Parathyroid adenoma (tissue), 2 donors: ENCODE data around the gene CLCN6.

Source experiments
- H2AFZ ChIP-seq: fragments of 300-600 bp; sonication (generic); one replicate; pipeline ENCODE4 v1.7.0; 2017; ENCODE audit warnings: antibody characterized with exemption, mild to moderate bottlenecking
- H3K27ac ChIP-seq: fragments of 300-600 bp; sonication (generic); one replicate; pipeline ENCODE4 v1.7.0; 2017
- H3K27me3 ChIP-seq: fragments of 300-600 bp; sonication (generic); one replicate; pipeline ENCODE4 v1.7.0; 2017; ENCODE audit warnings: low read length; ENCODE audit not compliant: control insufficient read depth, insufficient read depth
- H3K36me3 ChIP-seq: fragments of 300-600 bp; sonication (generic); one replicate; pipeline ENCODE4 v1.7.0; 2017; ENCODE audit warnings: low read length; ENCODE audit not compliant: control insufficient read depth, insufficient read depth
- H3K4me1 ChIP-seq: fragments of 300-600 bp; sonication (generic); one replicate; pipeline ENCODE4 v1.7.0; 2017; ENCODE audit warnings: control low read depth
- H3K4me2 ChIP-seq: fragments of 300-600 bp; sonication (generic); one replicate; pipeline ENCODE4 v1.7.0; 2017; ENCODE audit warnings: low read length
- H3K4me3 ChIP-seq: fragments of 300-600 bp; sonication (generic); one replicate; pipeline ENCODE4 v1.7.0; 2017; ENCODE audit warnings: low read depth, low read length
- H3K79me2 ChIP-seq: fragments of 300-600 bp; sonication (generic); one replicate; pipeline ENCODE4 v1.7.0; 2017; ENCODE audit warnings: control low read depth
- H3K9ac ChIP-seq: fragments of 300-600 bp; sonication (generic); one replicate; pipeline ENCODE4 v1.7.0; 2017; ENCODE audit warnings: mild to moderate bottlenecking
- H3K9me3 ChIP-seq: fragments of 300-600 bp; sonication (generic); one replicate; pipeline ENCODE4 v1.7.0; 2017; ENCODE audit warnings: low read length; ENCODE audit not compliant: control insufficient read depth
- CTCF ChIP-seq: fragments of 300-600 bp; sonication (generic); IDR thresholded peaks from one replicate; pipeline ENCODE4 v1.7.0; 2017; ENCODE audit warnings: antibody characterized with exemption, mild to moderate bottlenecking
- donor health status: primary hyperparathyroidism.

Gene CLCN6

GRCh38 chr1:11878081-11878890 is 72.3 kb downstream of the CLCN6 start:
- no peak overlapping the region for H2AFZ ChIP-seq
- H3K4me3 ChIP-seq = no peak overlapping the region
- no peak overlapping the region for H3K27ac ChIP-seq
- no peak for TF ChIP-seq CTCF
- H3K9me3 ChIP-seq = no peaks in the 10 kb centered on the region
- H3K9ac ChIP-seq = no peak overlapping the region
- H3K36me3 ChIP-seq = no peaks in the 10 kb centered on the region
- no peaks in the 10 kb centered on the region for H3K27me3 ChIP-seq
- no peak overlapping the region for H3K4me2 ChIP-seq
- H3K79me2 ChIP-seq = no peaks in the 10 kb centered on the region
- H3K4me1 ChIP-seq = peaks cover 17% of the 10 kb centered on the region

- H3K9ac ChIP-seq = no peak overlapping the region
- TF ChIP-seq CTCF = no peak
- H3K4me3 ChIP-seq = no peak overlapping the region
- H3K36me3 ChIP-seq = no peaks in the 10 kb centered on the region
- no peaks in the 10 kb centered on the region for H3K9me3 ChIP-seq
- H3K79me2 ChIP-seq = no peaks in the 10 kb centered on the region
- no peaks in the 10 kb centered on the region for H3K27me3 ChIP-seq
- no peak overlapping the region for H3K27ac ChIP-seq
- H2AFZ ChIP-seq = no peak overlapping the region
- peaks cover 13% of the 10 kb centered on the region for H3K4me1 ChIP-seq
- H3K4me2 ChIP-seq = no peak overlapping the region
Measured at GRCh38 chr1:11878891-11879190, 72.8 kb downstream of the CLCN6 start.

GRCh38 chr1:11879311-11880180 is 73.6 kb downstream of the CLCN6 start:
- no peaks in the 10 kb centered on the region for H3K9me3 ChIP-seq
- H3K4me1 ChIP-seq = peaks cover 6% of the 10 kb centered on the region
- H3K27me3 ChIP-seq = no peaks in the 10 kb centered on the region
- H3K36me3 ChIP-seq = no peaks in the 10 kb centered on the region
- H2AFZ ChIP-seq = no peak overlapping the region
- H3K27ac ChIP-seq = no peak overlapping the region
- H3K9ac ChIP-seq = no peak overlapping the region
- no peak for TF ChIP-seq CTCF
- H3K79me2 ChIP-seq = no peaks in the 10 kb centered on the region
- no peak overlapping the region for H3K4me3 ChIP-seq
- no peak overlapping the region for H3K4me2 ChIP-seq

- H3K9me3 ChIP-seq = no peaks in the 10 kb centered on the region
- H3K9ac ChIP-seq = no peak overlapping the region
- H3K79me2 ChIP-seq = no peaks in the 10 kb centered on the region
- no peaks in the 10 kb centered on the region for H3K27me3 ChIP-seq
- H2AFZ ChIP-seq = no peak overlapping the region
- peaks cover 2% of the 10 kb centered on the region for H3K4me1 ChIP-seq
- H3K4me2 ChIP-seq = no peak overlapping the region
- no peak overlapping the region for H3K4me3 ChIP-seq
- H3K27ac ChIP-seq = no peak overlapping the region
- H3K36me3 ChIP-seq = no peaks in the 10 kb centered on the region
- TF ChIP-seq CTCF = no peak
Measured at GRCh38 chr1:11880181-11880575, 74.2 kb downstream of the CLCN6 start.
